Measurements from ENCODE around the gene SORCS2. TPM values are rescaled to one million over a fixed set of nuclear protein-coding genes. Genes with fewer than 3 reads are reported as not detected.

The SORCS2 gene
- total RNA-seq, 8 experiments from 2014 or later, result 1.8 to 14.0 (median 5.3) TPM

DNA sequence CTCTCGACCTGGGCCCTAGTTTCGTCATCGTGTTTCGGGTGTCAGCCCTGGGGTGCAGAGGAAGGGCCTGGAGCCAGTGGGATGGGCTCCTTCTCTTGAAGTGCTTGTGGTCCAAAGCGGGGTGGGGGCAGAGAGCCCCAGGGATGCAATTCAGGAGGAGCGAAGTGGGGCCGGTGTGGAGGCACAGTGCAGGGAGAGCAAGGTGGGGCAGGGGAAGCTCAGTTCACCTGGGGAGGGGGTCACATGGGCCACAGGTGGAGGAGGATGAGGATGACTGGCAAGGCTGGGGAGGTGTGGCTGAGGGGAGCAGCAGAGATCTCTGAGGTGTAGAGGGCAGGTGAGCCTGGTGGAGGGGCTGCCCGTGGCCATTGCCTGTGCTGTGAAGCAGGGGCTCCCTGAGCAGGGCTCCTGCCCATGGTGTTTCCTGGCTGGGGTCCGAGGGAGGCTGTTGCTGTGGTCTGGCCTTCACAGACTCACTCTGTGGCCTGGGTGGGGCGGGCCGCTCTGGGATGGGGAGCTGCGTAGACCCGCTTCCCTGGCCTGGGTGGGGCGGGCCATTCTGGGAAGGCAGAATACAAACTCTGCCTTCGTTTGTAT lies 6.9 kb downstream of the SORCS2 start:
- Histone ChIP-seq H3K27ac (no peak overlapping the region), H3K4me3 (no peak overlapping the region), H3K4me1 (replicated peaks in 1 of 2) (peaks cover 37 to 46% of the 10 kb centered on the region in 2 donors)
- WGBS, 10 experiments, result 60 to 90% (median 77%) methylated on average over 2 to 5 of the region's 15 CpGs; no CpG with 5 or more reads in 6 of the 10 experiments
- no peak for ATAC-seq (replicated peaks in 6 of 8)
- in situ Hi-C loops (cut with MboI; ENCODE audit: low pct_unique_long_range_greater_than_20kb in 2 of 9, low sequenced_read_pairs in 9 of 9, unreplicated experiment in 9 of 9), result loop anchor here in 6 of 9 experiments (10.0 to 25.0 kb wide), 3 partner anchors 263 to 526 kb away; no protein-coding TSS in a partner anchor

DNA sequence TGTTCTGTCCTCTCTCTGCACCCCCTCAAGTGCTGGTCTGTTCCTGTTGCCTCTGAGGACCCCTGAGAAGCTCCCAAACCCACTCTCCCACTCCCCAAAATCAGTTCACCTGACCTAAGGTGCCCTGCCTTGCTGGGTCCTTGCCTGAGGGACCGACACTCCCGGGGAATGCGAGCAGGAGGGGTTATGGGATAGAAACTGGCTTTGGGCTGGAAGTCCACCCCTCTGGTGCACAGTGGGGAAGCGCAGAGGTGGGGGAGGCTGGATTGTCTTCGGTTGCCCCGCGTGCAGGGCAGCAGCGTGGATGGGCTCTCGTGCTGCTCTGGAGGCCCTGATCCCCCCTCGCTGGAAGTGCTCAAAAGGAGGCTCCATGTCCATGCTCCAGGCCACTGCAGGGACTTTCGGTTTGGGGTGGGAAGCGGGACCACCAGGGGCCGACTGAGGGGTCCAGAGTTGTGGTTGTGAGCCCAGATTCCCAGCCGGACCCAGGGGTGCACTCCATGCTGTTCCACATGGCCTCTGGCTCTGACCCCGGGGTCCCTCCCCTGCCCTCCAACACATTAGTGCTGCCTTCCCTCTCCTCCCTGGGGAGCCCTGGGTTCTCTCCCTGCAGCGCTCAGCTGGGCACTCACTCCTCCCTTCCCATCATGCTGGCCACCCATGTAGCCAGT lies 7.6 kb downstream of the SORCS2 start:
- no peak overlapping the region for H3K4me3 ChIP-seq
- no peak overlapping the region for H3K27ac ChIP-seq
- in situ Hi-C loops (cut with MboI; ENCODE audit: low pct_unique_long_range_greater_than_20kb in 2 of 9, low sequenced_read_pairs in 9 of 9, unreplicated experiment in 9 of 9), result loop anchor here in 6 of 9 experiments (10.0 to 25.0 kb wide), 3 partner anchors 262 to 525 kb away; no protein-coding TSS in a partner anchor
- peaks cover 30 to 39% of the 10 kb centered on the region in 2 donors for H3K4me1 ChIP-seq (replicated peaks in 1 of 2)
- 80 to 100% (median 100%) methylated on average over 1 to 3 of the region's 16 CpGs; no CpG with 5 or more reads in 5 of the 10 experiments for WGBS, 10 experiments
- no peak for ATAC-seq (replicated peaks in 6 of 8)

DNA sequence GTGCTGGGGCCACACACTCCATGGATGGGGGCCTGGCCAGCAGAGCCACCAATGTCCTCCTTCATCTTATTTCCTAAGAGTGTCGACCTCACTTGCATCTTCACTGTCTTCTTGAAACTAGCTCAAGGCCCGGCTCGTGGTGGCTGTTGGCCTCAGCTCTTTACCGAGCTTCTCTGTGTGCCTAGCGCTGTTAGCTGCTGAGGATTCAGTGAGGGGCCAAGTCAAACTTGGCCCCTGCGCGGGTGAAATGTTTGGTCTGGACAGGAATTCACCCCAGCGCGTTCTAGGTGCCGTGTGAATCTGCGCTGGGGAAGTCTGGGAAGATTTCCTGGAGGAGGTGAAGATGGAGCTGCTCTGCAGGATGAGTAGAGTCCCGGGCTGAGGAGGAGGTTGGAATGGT lies 8.5 kb downstream of the SORCS2 start:
- Histone ChIP-seq H3K27ac (no peak overlapping the region), H3K4me3 (no peak overlapping the region), H3K4me1 (replicated peaks in 1 of 2) (peaks cover 24 to 34% of the 10 kb centered on the region in 2 donors)
- ATAC-seq (replicated peaks in 6 of 8), result no peak
- in situ Hi-C loops (cut with MboI; ENCODE audit: low pct_unique_long_range_greater_than_20kb in 2 of 9, low sequenced_read_pairs in 9 of 9, unreplicated experiment in 9 of 9), result no loop called here
- 80 to 100% (median 90%) methylated on average over 1 to 9 of the region's 12 CpGs; no CpG with 5 or more reads in 2 of the 10 experiments for WGBS, 10 experiments

DNA sequence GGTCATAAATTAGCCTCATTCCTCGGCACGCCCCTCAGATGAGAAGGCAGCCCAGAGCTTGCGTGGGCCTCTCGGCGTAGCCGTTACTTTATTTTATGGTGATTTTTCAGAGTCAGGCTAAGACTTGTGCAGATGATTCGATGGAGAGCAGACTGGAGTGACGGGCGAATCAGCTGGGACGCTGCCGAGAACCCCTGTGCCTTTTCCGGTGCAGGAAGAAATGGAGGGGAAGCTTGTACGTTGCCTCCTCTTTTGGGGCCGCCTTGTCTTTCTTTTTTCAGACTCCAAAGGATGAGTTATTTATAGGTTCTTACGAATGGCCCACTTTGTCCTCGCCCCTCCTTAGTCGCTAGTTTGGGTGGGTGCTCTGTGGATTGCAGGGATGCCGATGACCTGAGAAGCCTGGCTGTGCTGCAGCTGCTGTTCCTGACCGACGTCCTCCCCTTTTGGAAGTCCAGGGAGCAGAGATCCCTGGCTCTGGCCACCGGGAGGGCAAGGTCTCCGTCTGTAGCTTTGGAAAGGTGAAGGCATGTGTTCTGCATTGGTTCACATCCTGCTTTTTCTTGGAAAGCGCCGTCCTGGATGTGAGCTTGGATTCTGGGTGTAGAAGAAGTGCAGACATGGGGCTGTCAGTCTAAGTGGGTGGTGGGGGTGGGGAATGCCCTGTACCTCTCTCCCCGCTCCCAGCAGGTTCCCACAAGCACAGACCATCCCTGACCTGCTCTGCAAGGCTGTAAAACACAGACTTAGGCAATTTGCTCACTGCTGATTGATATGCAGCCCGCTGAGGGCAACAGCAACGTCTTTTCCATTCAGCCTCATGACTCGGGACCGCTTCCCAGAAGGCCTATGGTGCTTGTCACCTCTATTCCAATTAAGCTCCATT lies 9.3 kb downstream of the SORCS2 start:
- no peak overlapping the region for H3K4me3 ChIP-seq
- no peak overlapping the region for H3K27ac ChIP-seq
- peaks cover 22 to 30% of the 10 kb centered on the region in 2 donors for H3K4me1 ChIP-seq (replicated peaks in 1 of 2)
- peak in 5 of 8 experiments; percentile 70 to 75 (median 72) for ATAC-seq (replicated peaks in 6 of 8)
- WGBS, 10 experiments, result 22 to 95% (median 59%) methylated on average over 2 to 28 of the region's 29 CpGs; no CpG with 5 or more reads in 1 of the 10 experiments
- in situ Hi-C loops (cut with MboI; ENCODE audit: low pct_unique_long_range_greater_than_20kb in 2 of 9, low sequenced_read_pairs in 9 of 9, unreplicated experiment in 9 of 9), result no loop called here

DNA sequence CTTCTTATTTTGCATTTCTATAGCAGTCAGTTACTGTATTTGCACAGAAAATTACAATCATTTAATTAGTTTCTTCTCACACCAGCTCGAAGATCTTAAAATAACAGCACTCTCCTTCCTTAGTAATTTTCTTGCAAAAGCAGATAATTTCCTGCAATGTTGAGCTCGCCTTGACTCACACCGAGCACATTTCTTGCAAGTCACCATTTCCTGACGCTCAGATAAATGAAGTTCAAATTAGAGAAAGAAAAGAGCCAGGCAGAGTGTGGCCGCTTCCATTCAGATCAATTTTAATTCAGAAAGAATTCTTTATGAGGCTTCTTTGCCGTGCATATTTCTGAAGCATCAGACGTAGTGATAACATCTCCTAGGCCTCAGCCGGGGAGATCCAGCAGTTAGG lies 10.1 kb downstream of the SORCS2 start:
- Histone ChIP-seq H3K4me3 (no peak overlapping the region), H3K27ac (no peak overlapping the region), H3K4me1 (replicated peaks in 1 of 2) (peaks cover 29 to 37% of the 10 kb centered on the region in 2 donors)
- in situ Hi-C loops (cut with MboI; ENCODE audit: low pct_unique_long_range_greater_than_20kb in 2 of 9, low sequenced_read_pairs in 9 of 9, unreplicated experiment in 9 of 9), result no loop called here
- WGBS, 10 experiments, result 29 to 82% (median 47%) methylated on average over 3 to 8 of the region's 8 CpGs; no CpG with 5 or more reads in 1 of the 10 experiments
- ATAC-seq (replicated peaks in 6 of 8), result no peak

DNA sequence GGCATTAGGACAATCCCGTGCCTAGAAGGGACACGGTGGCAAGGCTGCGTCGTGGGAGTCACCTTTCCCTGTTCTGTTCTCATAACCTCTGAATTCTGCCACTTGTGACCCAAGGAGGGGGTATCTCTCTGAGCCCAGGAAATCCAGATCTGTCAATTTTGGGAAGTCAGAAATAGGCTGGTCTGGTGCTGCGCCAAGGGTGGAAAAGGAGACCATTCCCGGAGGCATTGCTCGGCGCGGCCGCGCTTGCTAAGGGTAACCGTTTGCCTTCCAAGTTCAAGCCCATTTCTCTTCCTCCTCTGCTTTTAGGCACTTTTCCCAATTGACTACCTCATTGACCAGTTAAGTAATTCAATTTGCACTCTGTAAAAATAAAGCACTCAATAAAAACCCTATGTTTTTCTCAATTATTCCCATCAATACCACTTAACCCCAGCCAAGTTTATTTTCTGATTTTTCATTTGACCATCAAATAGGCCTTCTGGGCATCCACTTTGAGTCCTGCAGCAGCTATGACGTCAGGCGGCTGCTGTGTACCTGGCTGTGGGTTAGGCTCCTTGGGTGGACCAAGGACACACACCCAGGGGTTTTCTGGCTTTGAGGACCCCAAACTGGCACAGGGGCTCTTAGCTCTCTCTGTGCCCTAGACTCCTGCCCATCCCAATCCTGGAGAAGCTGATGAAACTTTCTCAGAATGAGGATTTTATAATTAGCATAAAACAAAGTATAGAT lies 12.5 kb downstream of the SORCS2 start:
- no peak for ATAC-seq (replicated peaks in 6 of 8)
- H3K4me1 ChIP-seq (replicated peaks in 1 of 2), result peaks cover 44 to 46% of the 10 kb centered on the region in 2 donors
- H3K27ac ChIP-seq, result no peak overlapping the region
- no peak overlapping the region for H3K4me3 ChIP-seq
- in situ Hi-C loops (cut with MboI; ENCODE audit: low pct_unique_long_range_greater_than_20kb in 2 of 9, low sequenced_read_pairs in 9 of 9, unreplicated experiment in 9 of 9), result no loop called here
- WGBS, 10 experiments, result 75 to 100% (median 93%) methylated on average over 2 to 14 of the region's 14 CpGs; no CpG with 5 or more reads in 1 of the 10 experiments

DNA sequence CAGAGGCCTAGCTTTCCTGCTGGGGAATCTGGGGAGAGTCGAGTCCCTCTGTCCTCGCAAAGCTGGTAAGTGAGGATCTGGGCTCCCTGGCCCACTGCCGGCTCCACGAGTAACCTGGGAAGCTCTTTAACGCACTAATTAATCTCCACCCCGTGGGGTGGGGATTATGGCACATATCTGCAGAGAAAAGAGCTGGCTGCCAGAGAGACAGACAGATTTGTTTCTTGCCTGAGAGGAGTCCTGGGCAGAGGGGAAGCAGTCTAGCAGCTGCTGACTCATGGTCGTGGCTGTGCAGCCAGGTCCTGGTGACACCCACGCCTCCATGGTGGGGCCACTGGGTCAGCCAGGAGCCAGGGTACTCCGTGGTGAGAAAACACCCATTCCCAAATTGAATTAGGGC lies 14.0 kb downstream of the SORCS2 start:
- peak in 7 of 8 experiments; percentile 17 to 45 (median 32) for ATAC-seq (replicated peaks in 6 of 8)
- in situ Hi-C loops (cut with MboI; ENCODE audit: low pct_unique_long_range_greater_than_20kb in 2 of 9, low sequenced_read_pairs in 9 of 9, unreplicated experiment in 9 of 9), result no loop called here
- peak overlapping the region; percentile 62 to 89 for H3K27ac ChIP-seq

DNA sequence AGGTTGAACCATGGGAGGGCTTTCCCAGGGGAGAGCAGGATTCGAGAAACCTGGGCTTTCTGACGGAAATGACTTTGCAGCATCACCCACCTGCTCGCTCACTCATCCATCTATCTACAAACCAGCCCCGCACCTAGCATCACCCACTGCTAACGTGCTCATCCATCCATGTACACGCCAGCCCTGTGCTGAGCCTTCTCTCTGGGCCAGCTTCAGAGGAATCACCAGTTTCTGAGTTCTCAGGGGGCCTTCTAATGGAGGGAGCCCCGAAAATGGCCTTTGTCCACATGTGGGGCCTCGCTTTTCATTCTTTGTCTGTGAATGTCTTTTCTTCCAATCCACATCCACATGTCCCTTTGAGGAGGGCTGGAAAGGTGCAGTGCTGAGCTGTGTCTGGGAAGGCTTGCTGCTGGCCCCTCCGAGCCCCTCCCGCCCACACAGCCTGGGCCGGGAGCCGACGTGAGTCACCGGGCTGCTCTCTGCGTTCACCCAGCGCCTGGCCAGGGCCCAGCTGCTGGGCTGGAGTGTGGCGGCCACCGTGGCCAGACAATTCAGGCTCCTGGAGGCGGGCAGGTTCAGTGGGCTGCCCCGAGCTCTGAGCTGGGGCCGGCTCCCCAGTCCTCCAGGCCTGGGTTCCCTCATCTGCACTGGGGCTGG lies 14.7 kb downstream of the SORCS2 start:
- ATAC-seq (replicated peaks in 6 of 8), result peak; percentile 72 to 99 (median 97)
- Histone ChIP-seq H3K27ac (peak overlapping the region; percentile 62 to 89), H3K4me1 (replicated peaks in 1 of 2) (peaks cover 29 to 38% of the 10 kb centered on the region in 2 donors), H3K4me3 (no peak overlapping the region)
- in situ Hi-C loops (cut with MboI; ENCODE audit: low pct_unique_long_range_greater_than_20kb in 2 of 9, low sequenced_read_pairs in 9 of 9, unreplicated experiment in 9 of 9), result no loop called here
- WGBS, 10 experiments, result 0 to 55% (median 50%) methylated on average over 1 to 9 of the region's 21 CpGs; no CpG with 5 or more reads in 2 of the 10 experiments

More for the DNA sequence above, 14.0 kb downstream of the SORCS2 start:
- no peak overlapping the region for H3K4me3 ChIP-seq
- 0 to 54% (median 49%) methylated on average over 1 to 8 of the region's 9 CpGs; no CpG with 5 or more reads in 5 of the 10 experiments for WGBS, 10 experiments
- H3K4me1 ChIP-seq (replicated peaks in 1 of 2), result peaks cover 34 to 41% of the 10 kb centered on the region in 2 donors

DNA sequence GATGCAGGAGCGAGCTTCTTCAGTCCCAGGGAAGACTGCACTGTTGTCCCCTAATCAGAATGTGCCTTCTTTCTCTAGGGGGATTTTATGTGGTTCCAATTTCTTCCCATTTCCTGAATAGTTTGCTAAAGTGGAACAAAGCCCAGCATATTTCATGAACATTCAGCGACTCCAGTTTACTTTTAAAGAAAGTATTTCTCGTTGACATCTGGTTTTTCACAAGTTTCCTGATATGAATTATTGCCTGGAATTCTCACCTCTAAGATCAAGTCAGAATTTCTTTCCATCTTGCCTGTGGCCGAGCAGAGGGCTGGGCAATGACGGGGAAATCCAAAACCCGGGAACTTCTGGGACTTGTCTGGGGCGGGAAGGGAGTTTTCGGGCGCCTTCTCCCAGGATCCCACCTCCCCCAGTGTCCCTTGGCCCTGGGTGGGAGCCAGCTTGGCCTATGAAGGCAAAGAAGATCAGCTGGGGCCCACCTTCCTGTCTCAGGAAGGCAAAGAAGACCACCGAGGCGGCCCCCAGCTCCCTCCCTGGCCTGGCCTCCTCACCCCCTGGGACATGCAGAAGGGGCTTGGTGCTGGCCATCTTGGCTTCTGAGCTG lies 15.4 kb downstream of the SORCS2 start:
- WGBS, 10 experiments, result 20 to 93% (median 82%) methylated on average over 2 to 9 of the region's 11 CpGs; no CpG with 5 or more reads in 3 of the 10 experiments
- in situ Hi-C loops (cut with MboI; ENCODE audit: low pct_unique_long_range_greater_than_20kb in 2 of 9, low sequenced_read_pairs in 9 of 9, unreplicated experiment in 9 of 9), result no loop called here
- Histone ChIP-seq H3K4me1 (replicated peaks in 1 of 2) (peaks cover 22 to 32% of the 10 kb centered on the region in 2 donors), H3K27ac (peak overlapping the region; percentile 62 to 89), H3K4me3 (no peak overlapping the region)
- peak in 2 of 8 experiments; percentile 1 to 13 for ATAC-seq (replicated peaks in 6 of 8)

DNA sequence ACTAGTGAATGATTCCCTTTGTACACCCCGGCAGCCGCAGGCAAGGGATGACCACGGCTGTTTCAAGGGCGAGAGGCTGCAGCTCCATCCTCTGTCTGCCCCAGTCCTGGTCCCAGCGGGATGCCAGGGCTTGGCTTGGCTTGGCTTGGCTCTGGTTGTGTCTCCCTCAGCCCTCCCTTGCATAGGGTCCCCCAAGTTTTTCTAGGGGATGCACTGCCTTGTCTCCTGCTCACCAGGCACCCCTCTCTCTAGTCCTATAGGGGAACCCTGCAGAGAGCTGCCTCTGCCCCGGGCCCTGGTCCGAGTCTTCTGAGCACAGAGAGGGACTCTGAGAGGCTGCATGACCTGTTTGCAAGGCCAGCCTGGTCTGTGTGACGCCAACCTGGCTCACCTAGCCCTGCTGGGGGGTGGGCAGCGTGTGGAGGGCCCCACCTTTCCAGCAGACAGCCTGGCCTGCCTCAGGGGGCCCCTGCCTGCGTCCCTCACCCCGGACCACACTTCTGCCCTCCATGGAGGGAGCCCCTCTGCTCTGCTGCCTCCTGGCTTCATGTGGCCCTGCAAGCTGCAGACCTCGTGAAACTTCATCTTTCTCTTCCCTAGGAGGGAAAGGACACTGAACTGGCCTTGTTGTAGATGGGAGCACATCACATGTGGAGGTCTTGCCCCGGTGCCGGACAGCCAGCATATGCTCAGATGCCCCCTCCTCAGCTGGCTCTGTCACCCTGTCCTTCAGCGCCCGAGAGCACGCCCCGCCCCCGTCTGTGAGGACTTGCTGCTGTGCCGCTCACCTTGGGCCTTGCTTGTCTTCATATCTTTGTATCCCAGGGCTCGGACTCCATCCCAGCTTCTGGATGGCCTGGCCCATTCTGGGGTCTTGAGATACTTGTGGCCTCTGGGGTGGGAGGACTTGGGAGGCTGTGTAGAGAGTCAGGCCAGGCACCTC lies 16.4 kb downstream of the SORCS2 start:
- peaks cover 19 to 31% of the 10 kb centered on the region in 2 donors for H3K4me1 ChIP-seq (replicated peaks in 1 of 2)
- in situ Hi-C loops (cut with MboI; ENCODE audit: low pct_unique_long_range_greater_than_20kb in 2 of 9, low sequenced_read_pairs in 9 of 9, unreplicated experiment in 9 of 9), result no loop called here
- no peak overlapping the region for H3K4me3 ChIP-seq
- ATAC-seq (replicated peaks in 6 of 8), result no peak
- peak overlapping the region in 1 of 2 donors; percentile 89 for H3K27ac ChIP-seq
- 73 to 100% (median 90%) methylated on average over 1 to 3 of the region's 21 CpGs; no CpG with 5 or more reads in 6 of the 10 experiments for WGBS, 10 experiments

DNA sequence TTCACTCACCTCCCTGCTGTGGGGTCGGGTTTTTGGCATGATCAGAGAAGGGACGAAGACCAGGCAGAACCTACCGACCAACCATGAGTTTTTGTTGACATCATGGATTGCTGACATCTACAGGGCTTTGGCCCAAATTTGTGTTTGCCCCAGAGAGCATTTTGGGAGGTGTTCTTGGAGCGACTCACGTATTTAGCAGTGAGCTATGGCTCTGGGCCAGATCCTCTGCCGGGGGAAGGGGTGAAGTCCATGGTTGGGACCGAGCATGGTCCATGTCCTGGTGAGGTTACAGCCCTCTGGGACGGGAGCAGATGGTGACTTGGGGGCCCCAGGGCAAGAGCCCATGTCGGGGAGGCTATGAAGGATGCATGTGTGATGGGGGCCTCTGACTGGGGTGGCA lies 17.4 kb downstream of the SORCS2 start:
- no peak for ATAC-seq (replicated peaks in 6 of 8)
- no peak overlapping the region for H3K27ac ChIP-seq
- in situ Hi-C loops (cut with MboI; ENCODE audit: low pct_unique_long_range_greater_than_20kb in 2 of 9, low sequenced_read_pairs in 9 of 9, unreplicated experiment in 9 of 9), result no loop called here
- peaks cover 19 to 31% of the 10 kb centered on the region in 2 donors for H3K4me1 ChIP-seq (replicated peaks in 1 of 2)
- WGBS, 10 experiments, result 33 to 100% (median 77%) methylated on average over 1 to 6 of the region's 9 CpGs; no CpG with 5 or more reads in 4 of the 10 experiments
- H3K4me3 ChIP-seq, result no peak overlapping the region

All from motor neuron (in vitro differentiated cells).